Body of pancreas (tissue), 4 donors: ENCODE results near the gene EME1.

Experiments used
- POLR2A ChIP-seq, 3 donors: fragments of 450-650 bp; IDR thresholded peaks; one replicate each; pipeline ENCODE4 v1.6.1; 2016; ENCODE audit warnings: antibody characterized with exemption in 3 of 3, mild to moderate bottlenecking in 2 of 3
- TF ChIP-seq, protein P1 (sequence below), 7 experiments: fragments of 450-650 bp in 4 of 7; fragments of 200-600 bp in 3 of 7; sonication (generic) in 3 of 7; IDR thresholded peaks; one replicate each; pipeline ENCODE4 v1.5.1; 2016 to 2019; ENCODE audit warnings: antibody characterized with exemption in 7 of 7

DNA sequence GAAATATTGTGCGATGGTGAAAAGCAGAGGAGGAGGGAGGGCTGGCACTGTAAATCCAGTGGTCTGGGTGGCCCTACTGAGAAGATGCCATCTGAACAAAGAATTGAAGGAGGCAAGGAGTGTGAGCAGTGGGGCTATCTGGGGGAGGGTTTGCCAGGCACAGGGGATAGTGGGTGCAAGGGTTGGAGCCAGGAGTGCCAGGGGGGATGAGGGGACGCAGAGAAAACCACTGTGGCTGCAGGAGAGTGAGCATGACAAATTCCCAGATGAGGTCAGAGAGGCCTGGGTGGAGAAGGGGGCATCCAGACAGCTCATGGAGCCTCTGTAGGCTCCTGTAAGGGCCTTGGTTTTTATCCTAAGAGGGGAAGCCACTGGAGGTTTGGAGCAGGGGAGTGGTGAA is 22.3 kb upstream of the EME1 start:
- TF ChIP-seq, protein P1, sequence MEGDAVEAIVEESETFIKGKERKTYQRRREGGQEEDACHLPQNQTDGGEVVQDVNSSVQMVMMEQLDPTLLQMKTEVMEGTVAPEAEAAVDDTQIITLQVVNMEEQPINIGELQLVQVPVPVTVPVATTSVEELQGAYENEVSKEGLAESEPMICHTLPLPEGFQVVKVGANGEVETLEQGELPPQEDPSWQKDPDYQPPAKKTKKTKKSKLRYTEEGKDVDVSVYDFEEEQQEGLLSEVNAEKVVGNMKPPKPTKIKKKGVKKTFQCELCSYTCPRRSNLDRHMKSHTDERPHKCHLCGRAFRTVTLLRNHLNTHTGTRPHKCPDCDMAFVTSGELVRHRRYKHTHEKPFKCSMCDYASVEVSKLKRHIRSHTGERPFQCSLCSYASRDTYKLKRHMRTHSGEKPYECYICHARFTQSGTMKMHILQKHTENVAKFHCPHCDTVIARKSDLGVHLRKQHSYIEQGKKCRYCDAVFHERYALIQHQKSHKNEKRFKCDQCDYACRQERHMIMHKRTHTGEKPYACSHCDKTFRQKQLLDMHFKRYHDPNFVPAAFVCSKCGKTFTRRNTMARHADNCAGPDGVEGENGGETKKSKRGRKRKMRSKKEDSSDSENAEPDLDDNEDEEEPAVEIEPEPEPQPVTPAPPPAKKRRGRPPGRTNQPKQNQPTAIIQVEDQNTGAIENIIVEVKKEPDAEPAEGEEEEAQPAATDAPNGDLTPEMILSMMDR (IDR thresholded peaks at IDR 0.05), result no peak
- no peak for TF ChIP-seq POLR2A (IDR thresholded peaks at IDR 0.05)
